ENCODE results near the gene SENP5. TPM values are rescaled to one million over a fixed set of nuclear protein-coding genes. Genes with fewer than 3 reads are reported as not detected.

SENP5 gene
- total RNA-seq, 1 donor from 2014 or later, result 44.8 TPM

GRCh38 chr3:196918968-196919367, 51.2 kb downstream of the SENP5 start:
- Histone ChIP-seq H3K9ac (ENCODE audit: low read length) (no peak overlapping the region), H3K27ac (ENCODE audit: low read depth, low read length) (no peak overlapping the region), H3K4me1 (ENCODE audit: insufficient read depth, low read length) (no peaks in the 10 kb centered on the region), H3K4me2 (ENCODE audit: low read length) (no peak overlapping the region), H2AFZ (ENCODE audit: low read depth, low read length) (no peak overlapping the region), H4K20me1 (ENCODE audit: insufficient read depth, low read length) (no peaks in the 10 kb centered on the region), H3K27me3 (ENCODE audit: insufficient read depth, low read length) (no peaks in the 10 kb centered on the region), H3K79me2 (ENCODE audit: insufficient read depth, low read length) (no peaks in the 10 kb centered on the region), H3K4me3 (ENCODE audit: insufficient read depth, low read depth, low read length) (no peak overlapping the region), H3K9me3 (ENCODE audit: insufficient read depth, low read depth, low read length) (no peaks in the 10 kb centered on the region), H3K36me3 (ENCODE audit: insufficient read depth, low read length) (peaks cover 10% of the 10 kb centered on the region)
- peaks cover 19% of the 10 kb centered on the region for H3K36me3 Mint-ChIP-seq (ENCODE audit: low read depth, unreplicated experiment)
- peaks cover 5% of the 10 kb centered on the region for H3K9me3 Mint-ChIP-seq (ENCODE audit: unreplicated experiment)
- TF ChIP-seq EZH2 (IDR thresholded peaks at IDR 0.05; ENCODE audit: insufficient read depth, low read length) (no peak), CTCF (IDR thresholded peaks at IDR 0.05; ENCODE audit: insufficient read depth, low read depth, low read length) (no peak)
- FAIRE-seq (no peak), DNase-seq (ENCODE audit: low read depth) (no peak)
- H3K27me3 Mint-ChIP-seq (ENCODE audit: low read depth, unreplicated experiment), result no peaks in the 10 kb centered on the region
- H3K4me1 Mint-ChIP-seq (ENCODE audit: low read depth, unreplicated experiment), result no peaks in the 10 kb centered on the region
- no peak overlapping the region for H3K4me3 Mint-ChIP-seq (ENCODE audit: unreplicated experiment)
- H3K27ac Mint-ChIP-seq (ENCODE audit: unreplicated experiment), result no peak overlapping the region

GRCh38 chr3:196920733-196921132, 53.0 kb downstream of the SENP5 start:
- H3K27me3 ChIP-seq (ENCODE audit: insufficient read depth, low read length), result no peaks in the 10 kb centered on the region
- no peaks in the 10 kb centered on the region for H3K27me3 Mint-ChIP-seq (ENCODE audit: low read depth, unreplicated experiment)
- H3K27ac Mint-ChIP-seq (ENCODE audit: unreplicated experiment), result no peak overlapping the region
- no peak overlapping the region for H3K9ac ChIP-seq (ENCODE audit: low read length)
- no peak overlapping the region for H3K4me3 ChIP-seq (ENCODE audit: insufficient read depth, low read depth, low read length)
- no peak overlapping the region for H3K27ac ChIP-seq (ENCODE audit: low read depth, low read length)
- no peak for FAIRE-seq
- DNase-seq (ENCODE audit: low read depth), result no peak
- no peak for TF ChIP-seq CTCF (IDR thresholded peaks at IDR 0.05; ENCODE audit: insufficient read depth, low read depth, low read length)
- no peaks in the 10 kb centered on the region for H3K4me1 Mint-ChIP-seq (ENCODE audit: low read depth, unreplicated experiment)
- peaks cover 3% of the 10 kb centered on the region for H3K9me3 Mint-ChIP-seq (ENCODE audit: unreplicated experiment)
- H3K4me1 ChIP-seq (ENCODE audit: insufficient read depth, low read length), result no peaks in the 10 kb centered on the region
- no peak overlapping the region for H2AFZ ChIP-seq (ENCODE audit: low read depth, low read length)
- no peaks in the 10 kb centered on the region for H4K20me1 ChIP-seq (ENCODE audit: insufficient read depth, low read length)
- peaks cover 11% of the 10 kb centered on the region for H3K36me3 Mint-ChIP-seq (ENCODE audit: low read depth, unreplicated experiment)
- no peak overlapping the region for H3K4me2 ChIP-seq (ENCODE audit: low read length)
- H3K36me3 ChIP-seq (ENCODE audit: insufficient read depth, low read length), result peaks cover 6% of the 10 kb centered on the region
- H3K79me2 ChIP-seq (ENCODE audit: insufficient read depth, low read length), result no peaks in the 10 kb centered on the region
- no peaks in the 10 kb centered on the region for H3K9me3 ChIP-seq (ENCODE audit: insufficient read depth, low read depth, low read length)
- no peak overlapping the region for H3K4me3 Mint-ChIP-seq (ENCODE audit: unreplicated experiment)

DNA sequence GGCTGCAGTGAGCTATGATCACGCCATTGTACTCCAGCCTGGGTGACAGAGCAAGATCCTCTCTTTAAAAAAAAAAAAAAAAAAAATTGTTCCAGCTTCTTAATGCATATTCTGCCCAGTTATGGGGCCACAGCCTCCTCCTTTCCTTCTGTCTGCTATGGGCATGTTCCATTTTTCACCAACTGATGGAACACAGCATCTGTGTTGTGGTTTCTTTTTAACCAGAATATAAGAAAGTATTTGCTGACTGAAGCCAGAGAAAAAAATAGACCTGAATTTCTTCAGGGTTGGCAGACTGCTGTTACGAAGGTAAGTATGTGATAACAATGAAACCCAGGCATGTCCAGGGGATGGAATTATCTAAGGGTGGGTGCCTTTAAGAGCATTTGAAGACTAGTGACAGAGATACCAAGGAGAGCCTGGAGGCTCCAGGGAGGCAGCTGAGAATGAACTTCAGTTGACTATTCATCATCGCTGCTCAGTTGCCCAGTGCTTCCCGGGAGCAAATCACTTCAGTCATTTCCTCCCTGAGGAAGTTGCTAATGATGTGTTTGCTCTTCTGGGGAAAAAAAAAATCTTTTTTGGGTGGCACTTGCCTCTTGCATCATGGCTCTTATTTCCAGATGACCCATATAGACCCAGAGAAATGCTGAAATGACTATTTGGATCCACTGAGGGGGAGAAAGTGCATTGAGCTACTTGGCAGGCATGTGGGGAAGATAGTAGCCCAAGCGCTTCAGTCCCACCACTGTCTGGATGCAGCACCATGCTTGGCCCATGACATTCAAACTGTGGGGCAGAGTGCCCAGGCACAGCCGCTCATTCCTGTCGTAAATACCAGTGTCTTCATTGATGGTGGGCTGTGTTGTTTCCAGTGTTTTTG, 60.1 kb downstream of the SENP5 start:
- DNase-seq (ENCODE audit: low read depth) (no peak), FAIRE-seq (no peak)
- no peaks in the 10 kb centered on the region for H3K27me3 ChIP-seq (ENCODE audit: insufficient read depth, low read length)
- H3K4me3 ChIP-seq (ENCODE audit: insufficient read depth, low read depth, low read length), result no peak overlapping the region
- no peak overlapping the region for H3K4me3 Mint-ChIP-seq (ENCODE audit: unreplicated experiment)
- no peaks in the 10 kb centered on the region for H3K79me2 ChIP-seq (ENCODE audit: insufficient read depth, low read length)
- no peaks in the 10 kb centered on the region for H3K9me3 Mint-ChIP-seq (ENCODE audit: unreplicated experiment)
- no peak overlapping the region for H3K9ac ChIP-seq (ENCODE audit: low read length)
- no peaks in the 10 kb centered on the region for H3K4me1 Mint-ChIP-seq (ENCODE audit: low read depth, unreplicated experiment)
- H3K36me3 ChIP-seq (ENCODE audit: insufficient read depth, low read length), result peaks cover 20% of the 10 kb centered on the region
- no peaks in the 10 kb centered on the region for H4K20me1 ChIP-seq (ENCODE audit: insufficient read depth, low read length)
- no peaks in the 10 kb centered on the region for H3K27me3 Mint-ChIP-seq (ENCODE audit: low read depth, unreplicated experiment)
- no peak overlapping the region for H3K4me2 ChIP-seq (ENCODE audit: low read length)
- no peaks in the 10 kb centered on the region for H3K4me1 ChIP-seq (ENCODE audit: insufficient read depth, low read length)
- H2AFZ ChIP-seq (ENCODE audit: low read depth, low read length), result no peak overlapping the region
- no peak overlapping the region for H3K27ac ChIP-seq (ENCODE audit: low read depth, low read length)
- H3K27ac Mint-ChIP-seq (ENCODE audit: unreplicated experiment), result no peak overlapping the region
- no peaks in the 10 kb centered on the region for H3K9me3 ChIP-seq (ENCODE audit: insufficient read depth, low read depth, low read length)
- TF ChIP-seq CTCF (IDR thresholded peaks at IDR 0.05; ENCODE audit: insufficient read depth, low read depth, low read length) (no peak), EZH2 (IDR thresholded peaks at IDR 0.05; ENCODE audit: insufficient read depth, low read length) (no peak)
- H3K36me3 Mint-ChIP-seq (ENCODE audit: low read depth, unreplicated experiment), result peaks cover 24% of the 10 kb centered on the region

All from astrocyte (in vitro differentiated cells and primary cell).